Measurements from ENCODE around the gene PCDHGA10.
"Not testable (repeated sequence)": the region's sequence is repeated elsewhere in the genome, so short reads cannot be mapped to it uniquely, and the experiment has no call there.

Gene PCDHGA10

DNA sequence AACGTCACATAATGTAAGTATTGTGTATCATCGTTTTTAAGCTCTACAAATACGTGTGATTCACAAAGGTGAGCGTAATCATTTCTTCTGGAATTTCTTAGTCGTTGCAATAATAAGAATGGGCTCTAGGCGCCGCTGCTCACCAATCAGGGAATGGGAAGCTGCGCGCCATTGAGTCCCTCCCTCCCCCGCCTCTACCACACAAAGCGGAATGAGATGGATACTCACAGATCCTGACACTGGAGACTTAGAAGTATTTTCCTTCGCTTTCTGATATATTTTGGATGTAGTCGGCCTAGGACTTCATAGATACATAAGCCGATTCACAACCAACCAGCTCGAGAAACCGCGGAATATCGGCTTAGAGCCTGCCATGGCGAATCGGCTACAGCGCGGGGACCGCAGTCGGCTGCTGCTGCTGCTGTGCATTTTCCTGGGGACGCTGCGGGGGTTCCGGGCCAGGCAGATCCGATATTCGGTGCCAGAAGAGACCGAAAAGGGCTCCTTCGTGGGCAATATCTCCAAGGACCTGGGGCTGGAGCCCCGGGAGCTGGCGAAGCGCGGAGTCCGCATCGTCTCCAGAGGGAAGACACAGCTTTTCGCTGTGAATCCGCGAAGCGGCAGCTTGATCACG lies 8.2 kb downstream of the PCDHGA10 start, which contains the start of gene PCDHGA11:
Gene PCDHGA11, plus strand, starts transcription at position 197 of the 634 bp plus-strand sequence. Its CDS starts 177 bp downstream, at position 374.
- DNase-seq (ENCODE audit: low read depth): peak; percentile 47

DNA sequence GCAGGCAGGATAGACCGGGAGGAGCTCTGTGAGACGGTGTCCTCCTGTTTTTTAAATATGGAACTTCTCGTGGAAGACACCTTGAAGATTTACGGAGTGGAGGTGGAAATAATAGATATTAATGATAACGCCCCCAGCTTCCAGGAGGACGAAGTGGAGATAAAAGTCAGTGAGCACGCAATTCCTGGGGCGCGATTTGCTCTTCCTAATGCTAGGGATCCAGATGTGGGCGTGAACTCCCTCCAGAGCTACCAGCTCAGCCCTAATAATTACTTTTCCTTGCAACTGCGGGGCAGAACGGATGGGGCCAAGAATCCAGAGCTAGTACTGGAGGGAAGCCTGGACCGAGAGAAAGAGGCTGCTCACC lies 8.7 kb downstream of the PCDHGA10 start:
- DNase-seq (ENCODE audit: low read depth): no peak

DNA sequence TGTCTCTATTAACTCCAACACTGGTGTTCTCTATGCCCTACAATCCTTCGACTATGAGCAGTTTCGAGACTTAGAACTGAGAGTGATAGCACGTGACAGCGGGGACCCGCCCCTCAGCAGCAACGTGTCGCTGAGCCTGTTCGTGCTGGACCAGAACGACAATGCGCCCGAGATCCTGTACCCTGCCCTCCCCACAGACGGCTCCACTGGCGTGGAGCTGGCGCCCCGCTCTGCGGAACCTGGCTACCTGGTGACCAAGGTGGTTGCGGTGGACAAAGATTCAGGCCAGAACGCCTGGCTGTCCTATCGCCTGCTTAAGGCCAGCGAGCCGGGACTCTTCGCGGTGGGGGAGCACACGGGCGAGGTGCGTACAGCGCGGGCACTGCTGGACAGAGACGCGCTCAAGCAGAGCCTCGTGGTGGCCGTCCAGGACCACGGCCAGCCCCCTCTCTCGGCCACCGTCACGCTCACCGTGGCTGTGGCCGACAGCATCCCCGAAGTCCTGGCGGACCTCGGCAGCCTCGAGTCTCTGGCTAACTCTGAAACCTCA lies 10.0 kb downstream of the PCDHGA10 start:
- no peak for DNase-seq (ENCODE audit: low read depth)

DNA sequence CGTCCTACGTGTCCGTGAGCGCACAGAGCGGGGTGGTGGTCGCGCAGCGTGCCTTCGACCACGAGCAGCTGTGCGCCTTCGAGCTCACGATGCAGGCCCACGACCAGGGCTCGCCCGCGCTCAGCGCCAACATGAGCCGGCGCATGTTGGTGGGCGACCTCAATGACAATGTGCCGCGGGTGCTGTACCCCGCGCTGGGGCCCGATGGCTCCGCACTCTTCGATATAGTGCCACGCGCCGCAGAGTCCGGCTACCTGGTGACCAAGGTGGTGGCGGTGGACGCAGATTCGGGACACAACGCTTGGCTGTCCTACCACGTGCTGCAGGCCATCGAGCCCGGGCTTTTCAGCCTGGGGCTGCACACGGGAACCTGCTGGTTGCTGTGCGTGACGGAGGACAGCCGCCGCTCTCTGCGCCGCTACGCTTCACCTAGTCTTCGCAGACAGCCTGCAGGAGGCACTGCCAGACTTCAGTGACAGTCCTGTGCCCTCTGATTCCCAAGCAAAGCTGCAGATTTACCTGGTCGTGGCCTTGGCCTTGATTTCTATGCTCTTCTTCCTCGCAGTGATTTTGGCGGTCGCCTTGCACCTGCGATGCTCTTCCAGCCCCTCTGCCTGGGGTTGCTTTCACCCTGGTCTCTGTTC lies 15.1 kb downstream of the PCDHGA10 start:
- no peak for DNase-seq (ENCODE audit: low read depth)

DNA sequence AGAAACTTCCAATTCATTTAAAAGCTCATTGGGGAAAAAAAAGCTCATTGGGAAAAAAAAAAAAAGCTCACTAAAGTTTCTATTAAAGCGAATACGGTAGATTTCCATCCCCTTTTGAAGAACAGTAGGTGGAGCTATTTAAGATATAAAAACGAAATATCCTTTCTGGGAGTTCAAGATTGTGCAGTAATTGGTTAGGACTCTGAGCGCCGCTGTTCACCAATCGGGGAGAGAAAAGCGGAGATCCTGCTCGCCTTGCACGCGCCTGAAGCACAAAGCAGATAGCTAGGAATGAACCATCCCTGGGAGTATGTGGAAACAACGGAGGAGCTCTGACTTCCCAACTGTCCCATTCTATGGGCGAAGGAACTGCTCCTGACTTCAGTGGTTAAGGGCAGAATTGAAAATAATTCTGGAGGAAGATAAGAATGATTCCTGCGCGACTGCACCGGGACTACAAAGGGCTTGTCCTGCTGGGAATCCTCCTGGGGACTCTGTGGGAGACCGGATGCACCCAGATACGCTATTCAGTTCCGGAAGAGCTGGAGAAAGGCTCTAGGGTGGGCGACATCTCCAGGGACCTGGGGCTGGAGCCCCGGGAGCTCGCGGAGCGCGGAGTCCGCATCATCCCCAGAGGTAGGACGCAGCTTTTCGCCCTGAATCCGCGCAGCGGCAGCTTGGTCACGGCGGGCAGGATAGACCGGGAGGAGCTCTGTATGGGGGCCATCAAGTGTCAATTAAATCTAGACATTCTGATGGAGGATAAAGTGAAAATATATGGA lies 17.7 kb downstream of the PCDHGA10 start, which contains the start of gene PCDHGA12:
Gene PCDHGA12, plus strand, starts transcription at position 176 of the 782 bp plus-strand sequence. Its CDS starts 253 bp downstream, at position 429.
- DNase-seq (ENCODE audit: low read depth): peak; percentile 92

DNA sequence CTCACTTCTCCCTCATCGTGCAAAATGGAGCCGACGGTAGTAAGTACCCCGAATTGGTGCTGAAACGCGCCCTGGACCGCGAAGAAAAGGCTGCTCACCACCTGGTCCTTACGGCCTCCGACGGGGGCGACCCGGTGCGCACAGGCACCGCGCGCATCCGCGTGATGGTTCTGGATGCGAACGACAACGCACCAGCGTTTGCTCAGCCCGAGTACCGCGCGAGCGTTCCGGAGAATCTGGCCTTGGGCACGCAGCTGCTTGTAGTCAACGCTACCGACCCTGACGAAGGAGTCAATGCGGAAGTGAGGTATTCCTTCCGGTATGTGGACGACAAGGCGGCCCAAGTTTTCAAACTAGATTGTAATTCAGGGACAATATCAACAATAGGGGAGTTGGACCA lies 18.5 kb downstream of the PCDHGA10 start:
- no peak for DNase-seq (ENCODE audit: low read depth)

DNA sequence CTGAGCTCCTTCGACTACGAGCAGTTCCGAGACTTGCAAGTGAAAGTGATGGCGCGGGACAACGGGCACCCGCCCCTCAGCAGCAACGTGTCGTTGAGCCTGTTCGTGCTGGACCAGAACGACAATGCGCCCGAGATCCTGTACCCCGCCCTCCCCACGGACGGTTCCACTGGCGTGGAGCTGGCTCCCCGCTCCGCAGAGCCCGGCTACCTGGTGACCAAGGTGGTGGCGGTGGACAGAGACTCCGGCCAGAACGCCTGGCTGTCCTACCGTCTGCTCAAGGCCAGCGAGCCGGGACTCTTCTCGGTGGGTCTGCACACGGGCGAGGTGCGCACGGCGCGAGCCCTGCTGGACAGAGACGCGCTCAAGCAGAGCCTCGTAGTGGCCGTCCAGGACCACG lies 19.5 kb downstream of the PCDHGA10 start:
- DNase-seq (ENCODE audit: low read depth): not testable (repeated sequence)

DNA sequence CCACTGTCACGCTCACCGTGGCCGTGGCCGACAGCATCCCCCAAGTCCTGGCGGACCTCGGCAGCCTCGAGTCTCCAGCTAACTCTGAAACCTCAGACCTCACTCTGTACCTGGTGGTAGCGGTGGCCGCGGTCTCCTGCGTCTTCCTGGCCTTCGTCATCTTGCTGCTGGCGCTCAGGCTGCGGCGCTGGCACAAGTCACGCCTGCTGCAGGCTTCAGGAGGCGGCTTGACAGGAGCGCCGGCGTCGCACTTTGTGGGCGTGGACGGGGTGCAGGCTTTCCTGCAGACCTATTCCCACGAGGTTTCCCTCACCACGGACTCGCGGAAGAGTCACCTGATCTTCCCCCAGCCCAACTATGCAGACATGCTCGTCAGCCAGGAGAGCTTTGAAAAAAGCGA lies 19.9 kb downstream of the PCDHGA10 start:
- DNase-seq (ENCODE audit: low read depth): not testable (repeated sequence)

DNA sequence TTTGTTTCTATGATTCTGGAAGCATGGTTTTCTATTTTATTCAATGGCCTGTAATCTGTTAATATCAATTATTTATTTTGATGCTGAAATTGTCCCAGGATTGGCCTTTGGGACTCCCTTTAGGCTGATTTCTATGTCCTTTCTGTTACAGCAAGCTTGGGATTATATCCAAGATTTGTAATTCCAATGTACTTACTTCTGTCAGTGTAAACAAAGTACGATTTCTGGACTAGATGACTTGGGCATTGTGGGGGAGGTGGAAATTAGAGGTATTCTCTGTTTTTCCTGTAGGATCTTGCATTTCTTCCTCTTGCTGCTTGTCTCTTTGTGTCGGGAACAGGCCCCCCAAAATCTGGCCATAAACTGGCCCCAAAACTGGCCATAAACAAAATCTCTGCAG lies 21.2 kb downstream of the PCDHGA10 start:
- no peak for DNase-seq (ENCODE audit: low read depth)

DNA sequence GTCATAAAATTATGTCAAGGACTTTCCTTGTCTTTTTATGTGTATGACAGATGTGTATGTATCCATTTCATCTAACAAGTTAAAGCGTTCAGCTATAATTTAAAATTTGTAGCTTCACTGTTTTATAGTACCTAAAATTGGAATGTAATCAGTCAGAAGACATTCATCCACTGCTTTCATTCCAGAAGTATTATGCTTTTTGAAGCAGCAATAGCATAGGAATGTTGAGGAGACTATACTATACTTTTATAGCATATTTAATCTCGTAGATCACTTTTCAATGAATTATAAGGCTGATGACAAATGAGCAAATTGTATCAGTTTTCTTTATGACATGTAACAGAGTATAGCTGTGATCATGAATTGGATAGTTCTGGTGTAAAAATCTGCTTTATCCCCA lies 24.4 kb downstream of the PCDHGA10 start:
- no peak for DNase-seq (ENCODE audit: low read depth)

DNA sequence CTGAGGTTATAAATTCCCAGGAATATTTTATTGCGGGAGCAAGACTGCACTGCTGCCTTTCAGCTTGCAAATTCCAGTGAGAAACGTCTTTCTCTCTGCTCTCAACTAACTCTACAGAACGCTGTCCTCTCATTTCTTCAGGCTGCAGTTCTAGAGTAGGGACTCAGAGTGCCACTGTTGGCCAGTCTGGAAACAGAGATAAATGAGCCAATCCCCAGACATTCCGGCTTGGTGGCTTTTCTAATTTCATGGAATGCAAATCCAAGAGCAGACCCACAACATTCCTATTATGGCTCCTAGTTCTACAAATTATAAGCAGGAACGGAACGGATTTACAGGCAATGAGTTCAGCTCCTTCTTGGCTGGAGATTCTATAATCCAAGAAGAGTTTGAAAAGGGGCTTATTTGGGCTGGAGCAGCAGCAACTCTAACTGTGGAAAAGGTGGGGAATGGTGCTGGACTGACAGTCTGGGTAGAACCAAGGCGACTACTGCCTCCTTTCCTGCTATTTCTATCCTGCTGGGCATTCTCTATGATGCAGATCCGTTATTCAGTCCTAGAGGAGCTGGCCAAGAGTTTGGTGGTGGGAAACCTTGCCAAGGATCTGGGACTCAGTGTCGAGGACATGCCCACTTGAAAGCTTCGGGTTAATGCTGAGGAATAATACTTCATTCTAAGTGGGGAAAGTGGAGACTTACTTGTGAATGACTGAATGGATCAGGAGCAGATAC lies 26.8 kb downstream of the PCDHGA10 start:
- DNase-seq (ENCODE audit: low read depth): no peak

DNA sequence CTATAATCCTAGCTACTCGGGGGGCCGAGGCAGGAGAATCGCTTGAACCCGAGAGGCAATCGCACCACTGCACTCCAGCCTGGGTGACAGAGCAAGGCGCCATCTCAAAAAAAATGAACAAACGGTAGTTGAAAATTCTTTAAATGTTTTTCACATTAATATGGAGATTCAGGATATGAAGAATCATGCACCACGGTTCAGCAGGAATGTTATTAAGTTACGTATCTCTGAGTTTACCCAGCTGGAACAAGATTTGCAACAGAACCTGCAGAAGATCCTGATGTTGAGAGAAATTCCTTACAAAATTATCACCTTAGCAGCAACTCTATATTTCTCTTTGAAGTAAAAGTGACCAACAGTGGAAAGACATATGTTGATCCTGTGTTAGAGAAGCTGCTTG lies 27.6 kb downstream of the PCDHGA10 start:
- no peak for DNase-seq (ENCODE audit: low read depth)

DNA sequence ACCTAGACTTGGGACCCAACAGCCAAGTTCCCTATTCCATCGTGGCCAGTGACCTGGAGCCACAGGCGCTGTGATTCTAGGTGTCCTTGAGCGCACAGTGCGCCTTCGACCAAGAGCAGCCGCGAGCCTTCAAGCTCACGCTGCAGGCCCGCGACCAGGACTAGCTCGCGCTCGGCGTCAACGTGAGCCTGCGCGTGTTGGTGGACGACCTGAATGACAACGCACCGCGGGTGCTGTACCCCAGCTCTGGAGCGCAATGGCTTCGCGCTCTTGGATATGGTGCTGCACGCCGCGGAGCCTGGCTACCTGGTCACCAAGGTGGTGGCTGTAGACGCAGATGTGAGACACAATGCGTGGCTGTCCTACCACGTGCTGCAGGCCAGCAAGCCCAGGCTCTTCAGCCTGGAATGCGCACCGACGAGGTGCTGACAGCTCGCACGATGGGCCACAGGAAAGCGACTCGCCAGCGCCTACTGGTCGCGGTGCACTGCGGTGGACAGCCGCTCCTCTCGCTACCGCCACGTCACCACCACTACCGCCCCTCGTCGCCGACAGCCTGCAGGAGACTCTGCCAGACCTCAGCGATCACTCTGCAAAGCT lies 28.9 kb downstream of the PCDHGA10 start:
- DNase-seq (ENCODE audit: low read depth): no peak

DNA sequence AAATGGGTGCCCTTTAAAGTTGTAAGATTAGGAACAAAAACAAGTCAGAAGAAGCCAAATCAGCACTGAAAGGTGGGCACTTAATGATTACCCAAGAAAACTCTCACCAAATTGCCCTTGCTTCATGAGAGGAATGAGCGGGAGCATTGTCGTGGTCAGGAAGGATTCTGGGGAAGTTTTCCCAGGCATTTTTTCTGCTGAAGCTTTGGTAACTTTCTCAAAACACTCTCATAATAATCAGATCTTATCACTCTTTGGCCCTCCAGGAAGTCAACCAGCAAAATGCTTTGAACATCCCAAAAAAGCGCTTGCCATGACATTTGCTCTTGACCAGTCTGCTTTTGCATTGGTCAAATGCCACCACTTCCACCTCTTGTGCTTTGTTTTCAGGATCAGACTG lies 52.6 kb downstream of the PCDHGA10 start:
- DNase-seq (ENCODE audit: low read depth): no peak

Data from stromal cell of bone marrow (primary cell).